Gastrocnemius medialis (tissue), 4 donors: ENCODE measurements around the gene EPB41L3.
A peak's percentile ranks its signal among the peaks of the same experiment; 100 is the strongest.

Source experiments
- CTCF ChIP-seq, 5 experiments: fragments of 450-650 bp in 3 of 5; fragments of 200-600 bp in 2 of 5; sonication (generic) in 2 of 5; IDR thresholded peaks in 4 of 5; conservative IDR thresholded peaks in 1 of 5; 1 replicate in 4 of 5; 2 replicates in 1 of 5; pipeline ENCODE4 v1.5.1; 2016 to 2019; ENCODE audit warnings: antibody characterized with exemption in 5 of 5, mild to moderate bottlenecking in 3 of 5, moderate library complexity in 3 of 5
- POLR2A ChIP-seq, 2 donors: fragments of 450-650 bp; IDR thresholded peaks; one replicate each; pipeline ENCODE4 v1.6.1; 2017; ENCODE audit warnings: antibody characterized with exemption in 2 of 2, mild to moderate bottlenecking in 2 of 2, moderate library complexity in 2 of 2

GRCh38 chr18:5543773-5544389 is at the start of gene EPB41L3:
- TF ChIP-seq CTCF (IDR thresholded peaks at IDR 0.05 in 4 of 5, conservative IDR thresholded peaks at IDR 0.05 in 1 of 5), result no peak
- peak; percentile 17 for TF ChIP-seq POLR2A (IDR thresholded peaks at IDR 0.05)
